ENCODE results near the gene YBX3. TPM values are rescaled to one million over a fixed set of nuclear protein-coding genes. Genes with fewer than 3 reads are reported as not detected.

Gene YBX3
- total RNA-seq (100 to 1,000 TPM; 166 to 250 (median 180) TPM), polyA plus RNA-seq (100 to 1,000 TPM in 1 of 3 donors, 10 to 100 TPM in 2; 87.0 to 155 (median 90.7) TPM)
- long read RNA-seq, donor 1, transcript YBX3-206 (4 exons, 840 nt): minor isoform, 5 of 154 reads
- long read RNA-seq, donor 1, transcript YBX3-201 (10 exons, 1,796 nt): major isoform, 48 of 154 reads
- long read RNA-seq, donor 1, transcript YBX3-202 (9 exons, 1,708 nt): minor isoform, 23 of 154 reads
- long read RNA-seq, donor 1, partial matches to known transcripts: 75 of 154 reads
- long read RNA-seq, donor 1, other reads (novel, unspliced or antisense): 0 of 154 reads
- long read RNA-seq, donor 2, transcript YBX3-201 (10 exons, 1,796 nt): major isoform, 26 of 84 reads
- long read RNA-seq, donor 2, transcript YBX3-202 (9 exons, 1,708 nt): minor isoform, 15 of 84 reads
- long read RNA-seq, donor 2, partial matches to known transcripts: 36 of 84 reads
- long read RNA-seq, donor 2, other reads (novel, unspliced or antisense): 0 of 84 reads

- Histone ChIP-seq H3K27me3 (replicated peaks in 1 of 7) (peaks cover 0 to 28% (median 7%) of the 10 kb centered on the region in 7 donors), H3K27ac (peak within 1 kb of the TSS; percentile 85 to 96 (median 93)), H3K4me1 (peaks cover 24 to 61% (median 46%) of the 10 kb centered on the region in 6 donors), H3K9me3 (no peaks in the 10 kb centered on the region), H3K4me3 (peak within 1 kb of the TSS; percentile 77 to 95 (median 85)), H3K36me3 (no peaks in the 10 kb centered on the region)
- WGBS, 5 donors: 0 to 1% (median 0%) methylated on average over 19 to 95 of the region's 95 CpGs
- peak in 1 of 3 donors; percentile 67 for TF ChIP-seq POLR2A (IDR thresholded peaks at IDR 0.05)
- TF ChIP-seq POLR2AphosphoS5 (IDR thresholded peaks at IDR 0.05): peak; percentile 81 to 86 (median 82)
- TF ChIP-seq CTCF (IDR thresholded peaks at IDR 0.05 in 8 of 11, conservative IDR thresholded peaks at IDR 0.05 in 3 of 11): peak in 1 of 11 experiments; percentile 23
- DNase-seq: peak; percentile 88
- intact Hi-C loops (cut with DNase I; ENCODE audit: low total_unique reads): no loop called here
These were observed at the start of gene YBX3 for GRCh38 chr12:10722905-10723746. Gene YBX3 (minus strand): TSS chr12:10723323. CDS start chr12:10723111, 212 bp downstream.

DNA sequence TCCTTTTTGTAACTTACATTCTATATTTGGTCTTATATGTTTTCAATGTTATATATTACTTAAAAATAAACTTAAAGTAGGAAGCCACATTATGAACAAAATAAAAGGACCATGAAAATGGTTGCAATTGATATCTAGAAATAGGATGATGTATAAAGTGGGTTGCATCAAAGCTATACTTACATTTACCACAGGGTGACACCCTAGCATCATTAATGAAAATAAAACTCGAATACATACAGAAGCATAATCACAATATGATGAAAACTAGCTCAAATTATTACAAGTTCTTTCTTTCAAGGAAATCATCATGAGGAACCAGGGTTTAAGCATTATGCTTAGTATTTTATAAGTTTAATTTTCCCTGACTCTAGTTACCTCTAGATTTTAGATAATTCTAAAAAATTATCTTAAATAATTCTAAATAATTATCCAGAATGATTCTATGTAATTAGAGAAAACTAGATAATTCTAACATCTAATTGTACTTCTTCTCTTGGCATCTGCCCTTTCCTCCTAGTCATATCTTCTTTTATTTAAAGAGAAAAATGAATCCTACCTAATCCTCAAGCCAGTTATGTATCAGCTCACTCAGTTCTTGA lies 48.1 kb upstream of the YBX3 start:
- TF ChIP-seq CTCF (IDR thresholded peaks at IDR 0.05 in 8 of 11, conservative IDR thresholded peaks at IDR 0.05 in 3 of 11) (peak; percentile 52 to 82 (median 67)), POLR2A (IDR thresholded peaks at IDR 0.05) (no peak)
- Histone ChIP-seq H3K27me3 (replicated peaks in 1 of 7) (peaks cover 0 to 52% (median 2%) of the 10 kb centered on the region in 7 donors), H3K9me3 (no peaks in the 10 kb centered on the region), H3K4me3 (no peak overlapping the region), H3K27ac (no peak overlapping the region), H3K36me3 (no peaks in the 10 kb centered on the region), H3K4me1 (no peaks in the 10 kb centered on the region)
- no peak for DNase-seq
- intact Hi-C loops (cut with DNase I; ENCODE audit: low total_unique reads): loop anchor here (5.0 kb wide), 1 partner anchor 716 kb away; no protein-coding TSS in a partner anchor
- WGBS, 5 donors: 0 to 2% (median 0%) methylated on average over 1 of the region's 1 CpG

- WGBS, 5 donors: 25 to 65% (median 55%) methylated on average over 2 of the region's 2 CpGs
- intact Hi-C loops (cut with DNase I; ENCODE audit: low total_unique reads): no loop called here
- H3K4me1 ChIP-seq: no peaks in the 10 kb centered on the region
- TF ChIP-seq POLR2AphosphoS5 (IDR thresholded peaks at IDR 0.05): no peak
- no peak for TF ChIP-seq CTCF (IDR thresholded peaks at IDR 0.05 in 8 of 11, conservative IDR thresholded peaks at IDR 0.05 in 3 of 11)
- no peak for TF ChIP-seq POLR2A (IDR thresholded peaks at IDR 0.05)
- no peak overlapping the region for H3K27ac ChIP-seq
- peaks cover 0 to 25% (median 0%) of the 10 kb centered on the region in 7 donors for H3K27me3 ChIP-seq (replicated peaks in 1 of 7)
- DNase-seq: no peak
- peaks cover 0 to 26% (median 22%) of the 10 kb centered on the region in 8 donors for H3K9me3 ChIP-seq
- no peaks in the 10 kb centered on the region for H3K36me3 ChIP-seq
- H3K4me3 ChIP-seq: no peak overlapping the region
These were observed 36.5 kb upstream of the YBX3 start for GRCh38 chr12:10759657-10760056.
